NOMO-1 treated with DMSO at 0.1 percent for 48 hours (cell line): ENCODE results near the gene PCDH17.

Experiments used
- DNase-seq: peaks from one replicate; lab custom pipeline; 2025; ENCODE audit not compliant: unreplicated experiment; lab: John Stamatoyannopoulos, UW

The PCDH17 gene

GRCh38 chr13:57633950-57634838, 2.6 kb downstream of the PCDH17 start:
- DNase-seq, result no peak

- no peak for DNase-seq
These were observed 3.3 kb downstream of the PCDH17 start for GRCh38 chr13:57634839-57635165.

GRCh38 chr13:57635541-57636085, 4.1 kb downstream of the PCDH17 start:
- no peak for DNase-seq

GRCh38 chr13:57636816-57637215, 5.3 kb downstream of the PCDH17 start:
- no peak for DNase-seq

- DNase-seq, result no peak
These were observed 6.0 kb downstream of the PCDH17 start for GRCh38 chr13:57637515-57637914.

- no peak for DNase-seq
These were observed 6.8 kb downstream of the PCDH17 start for GRCh38 chr13:57638186-57638890.

- DNase-seq, result no peak
These were observed 9.1 kb downstream of the PCDH17 start for GRCh38 chr13:57640607-57641006.

GRCh38 chr13:57641051-57641450, 9.5 kb downstream of the PCDH17 start:
- no peak for DNase-seq

GRCh38 chr13:57644106-57644505, 12.6 kb downstream of the PCDH17 start:
- DNase-seq, result no peak

GRCh38 chr13:57653229-57653989, 21.9 kb downstream of the PCDH17 start:
- no peak for DNase-seq

GRCh38 chr13:57665481-57665880, 33.9 kb downstream of the PCDH17 start:
- no peak for DNase-seq

- DNase-seq, result no peak
These were observed 34.8 kb downstream of the PCDH17 start for GRCh38 chr13:57666131-57666953.

- no peak for DNase-seq
These were observed 40.6 kb downstream of the PCDH17 start for GRCh38 chr13:57672168-57672567.

- DNase-seq, result no peak
These were observed 41.7 kb downstream of the PCDH17 start for GRCh38 chr13:57673197-57673596.

- DNase-seq, result no peak
These were observed 44.0 kb downstream of the PCDH17 start for GRCh38 chr13:57675526-57675925.

GRCh38 chr13:57680609-57681008, 49.1 kb downstream of the PCDH17 start:
- DNase-seq, result no peak

- DNase-seq, result no peak
These were observed 50.7 kb downstream of the PCDH17 start for GRCh38 chr13:57682128-57682716.

- no peak for DNase-seq
These were observed 67.3 kb downstream of the PCDH17 start for GRCh38 chr13:57698851-57699250.

- no peak for DNase-seq
These were observed 72.5 kb downstream of the PCDH17 start for GRCh38 chr13:57704031-57704430.

- no peak for DNase-seq
These were observed 84.8 kb downstream of the PCDH17 start for GRCh38 chr13:57716295-57716694.
